GM23248 (cell line): ENCODE results near the gene ZEB2. TPM values are rescaled to one million over a fixed set of nuclear protein-coding genes. Genes with fewer than 3 reads are reported as not detected.

ENCODE experiments used
- DNase-seq: peaks from one replicate; pipeline ENCODE4 v3.0.0-alpha.2; 2015
- H2AFZ ChIP-seq: fragments of 200-600 bp; sonication (generic); 2 replicates; pipeline ENCODE4 v1.6.1; 2016; ENCODE audit warnings: antibody characterized with exemption
- H3F3A ChIP-seq: fragments of 200-600 bp; sonication (generic); 2 replicates; pipeline ENCODE4 v1.6.1; 2016; ENCODE audit warnings: mild to moderate bottlenecking, antibody characterized with exemption, mixed run types; ENCODE audit not compliant: insufficient read depth
- H3K27ac ChIP-seq: fragments of 200-600 bp; sonication (generic); 2 replicates; pipeline ENCODE4 v1.5.1; 2016; ENCODE audit warnings: mild to moderate bottlenecking
- H3K27me3 ChIP-seq: fragments of 200-600 bp; sonication (generic); replicated peaks from 2 replicates; pipeline ENCODE4 v1.6.1; 2016; ENCODE audit warnings: mild to moderate bottlenecking; ENCODE audit not compliant: insufficient read depth
- H3K36me3 ChIP-seq: fragments of 200-600 bp; sonication (generic); 2 replicates; pipeline ENCODE4 v1.6.1; 2016; ENCODE audit warnings: low read depth, mild to moderate bottlenecking
- H3K4me1 ChIP-seq: fragments of 200-600 bp; sonication (generic); 2 replicates; pipeline ENCODE4 v1.6.1; 2016; ENCODE audit warnings: mild to moderate bottlenecking; ENCODE audit not compliant: insufficient read depth
- H3K4me2 ChIP-seq: fragments of 200-600 bp; sonication (generic); one replicate; pipeline ENCODE4 v1.6.1; 2016; ENCODE audit warnings: mild to moderate bottlenecking; ENCODE audit not compliant: unreplicated experiment
- H3K4me3 ChIP-seq: fragments of 200-600 bp; sonication (generic); 2 replicates; pipeline ENCODE4 v1.5.1; 2016; ENCODE audit warnings: mild to moderate bottlenecking
- H3K79me2 ChIP-seq: fragments of 200-600 bp; sonication (generic); 2 replicates; pipeline ENCODE4 v1.6.1; 2016; ENCODE audit warnings: mild to moderate bottlenecking; ENCODE audit not compliant: insufficient read depth
- H3K9ac ChIP-seq: fragments of 200-600 bp; sonication (generic); 2 replicates; pipeline ENCODE4 v1.6.1; 2016; ENCODE audit warnings: mild to moderate bottlenecking
- H3K9me2 ChIP-seq: fragments of 200-600 bp; sonication (generic); 2 replicates; pipeline ENCODE4 v1.6.1; 2016; ENCODE audit warnings: mixed run types, mild to moderate bottlenecking, moderate library complexity; ENCODE audit not compliant: insufficient read depth
- H3K9me3 ChIP-seq: fragments of 200-600 bp; sonication (generic); one replicate; pipeline ENCODE4 v1.6.1; 2017; ENCODE audit warnings: low read depth
- H4K20me1 ChIP-seq: fragments of 200-600 bp; sonication (generic); 2 replicates; pipeline ENCODE4 v1.6.0; 2016; ENCODE audit not compliant: insufficient read depth
- EZH2 ChIP-seq: fragments of 200-600 bp; sonication (generic); IDR thresholded peaks from 2 replicates; pipeline ENCODE4 v1.6.1; 2018; ENCODE audit warnings: antibody characterized with exemption, mild to moderate bottlenecking; ENCODE audit not compliant: insufficient read depth, poor library complexity, severe bottlenecking
- EZH2phosphoT487 ChIP-seq: fragments of 200-600 bp; sonication (generic); IDR thresholded peaks from 2 replicates; pipeline ENCODE4 v1.6.1; 2018; ENCODE audit warnings: antibody characterized with exemption, moderate library complexity, mild to moderate bottlenecking, low read depth; ENCODE audit not compliant: insufficient read depth
- WGBS, 2 experiments: methylation state at CpG; one replicate each; pipeline ENCODE4 v1.1.6; 2015 to 2017; ENCODE audit warnings: low lambda C conversion rate in 2 of 2, low coverage in 1 of 2; ENCODE audit errors: missing lambda C conversion rate in 2 of 2; 5-methylcytosine and 5-hydroxymethylcytosine counted together
- in situ Hi-C: fragments of 300-500 bp; cut with MboI; formaldehyde crosslinking; loops from 2 replicates; pipeline ENCODE4 v1.15.0; 2020
- polyA plus RNA-seq: library from polyadenylated mRNA; unstranded; fragments of >200 nt; fragmentation: Nextera tagmentation; extraction: Ambion mirVana; gene quantifications from 2 replicates; pipeline ENCODE4 v1.2.1, GENCODE V29; 2016
- total RNA-seq: library from RNA; depleted of rRNA; stranded (reverse); fragments of >200 nt; shearing (Covaris generic); gene quantifications from 2 replicates; pipeline ENCODE4 v1.2.3, GENCODE V29; 2014

ZEB2 gene
- total and polyA plus RNA-seq, 2 experiments from 2014 or later, result 26.2 to 46.8 TPM

DNA sequence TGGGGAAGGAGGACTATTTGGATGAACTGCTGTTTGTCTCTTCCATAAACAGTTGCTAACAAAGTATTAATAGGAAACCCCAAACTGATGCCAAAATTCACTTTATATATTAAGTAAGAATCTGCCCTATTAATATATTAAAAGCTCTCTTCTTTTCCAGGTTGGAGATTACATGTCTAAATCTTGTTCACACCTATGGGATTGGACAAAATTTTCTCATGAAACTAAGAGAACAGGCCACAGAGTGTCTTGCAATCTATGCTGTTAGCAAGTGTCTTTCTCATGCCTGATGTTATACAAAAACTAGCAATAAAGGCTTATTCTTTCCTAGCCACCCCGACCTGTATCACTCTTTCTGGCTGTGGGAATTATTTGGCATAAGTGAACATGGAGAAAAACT, 18.3 kb downstream of the ZEB2 start:
- Histone ChIP-seq H3K27ac (no peak overlapping the region), H3K9me3 (no peaks in the 10 kb centered on the region), H3K79me2 (peaks cover 93% of the 10 kb centered on the region), H3K9me2 (no peaks in the 10 kb centered on the region), H3K36me3 (peaks cover 7% of the 10 kb centered on the region; the same call in 1 of the 2 replicates), H3K4me3 (no peak overlapping the region), H2AFZ (no peak overlapping the region), H4K20me1 (no peaks in the 10 kb centered on the region), H3K4me1 (peaks cover 35% of the 10 kb centered on the region), H3K9ac (no peak overlapping the region), H3K4me2 (no peak overlapping the region), H3K27me3 (no peaks in the 10 kb centered on the region), H3F3A (peaks cover 30% of the 10 kb centered on the region)
- WGBS, 2 experiments, result 67 to 71% methylated on average over 1 of the region's 1 CpG
- in situ Hi-C loops, result no loop called here
- DNase-seq, result no peak
- TF ChIP-seq EZH2, result no peak
- TF ChIP-seq EZH2phosphoT487, result no peak

DNA sequence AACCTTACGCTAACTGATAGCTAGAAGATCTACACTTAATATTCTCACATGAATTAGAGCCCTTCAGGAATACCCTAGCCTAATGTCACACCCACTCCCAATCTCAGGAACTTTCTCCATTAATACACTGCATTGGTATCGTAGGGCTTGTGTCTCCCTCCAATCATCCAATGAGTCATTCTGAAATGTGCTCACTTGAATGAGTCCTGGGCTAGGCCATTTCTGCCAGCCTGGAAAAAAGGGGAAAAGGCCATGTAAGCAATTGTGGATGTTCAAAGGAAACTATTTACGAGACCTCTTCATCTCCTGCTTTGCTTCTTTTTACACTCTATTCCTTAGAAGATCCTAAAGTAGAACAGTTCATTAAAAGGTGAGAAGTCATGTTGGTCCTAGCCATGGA, 18.8 kb downstream of the ZEB2 start:
- DNase-seq, result peak; percentile 45

GRCh38 chr2:144500563-144500962, 19.4 kb downstream of the ZEB2 start:
- no peak for DNase-seq
- TF ChIP-seq EZH2, result no peak
- TF ChIP-seq EZH2phosphoT487, result no peak
- 98 to 100% methylated on average over 2 of the region's 2 CpGs for WGBS, 2 experiments
- no peak overlapping the region for H3K27ac ChIP-seq
- peaks cover 93% of the 10 kb centered on the region for H3K79me2 ChIP-seq
- in situ Hi-C loops, result no loop called here
- peaks cover 7% of the 10 kb centered on the region; the same call in 1 of the 2 replicates for H3K36me3 ChIP-seq
- H3F3A ChIP-seq, result peaks cover 29% of the 10 kb centered on the region
- no peak overlapping the region for H3K4me3 ChIP-seq
- no peaks in the 10 kb centered on the region for H3K9me2 ChIP-seq
- H3K4me2 ChIP-seq, result no peak overlapping the region
- peaks cover 35% of the 10 kb centered on the region for H3K4me1 ChIP-seq
- H4K20me1 ChIP-seq, result no peaks in the 10 kb centered on the region
- no peak overlapping the region for H2AFZ ChIP-seq
- H3K9me3 ChIP-seq, result no peaks in the 10 kb centered on the region
- no peaks in the 10 kb centered on the region for H3K27me3 ChIP-seq
- no peak overlapping the region for H3K9ac ChIP-seq

More for the DNA sequence above, 18.8 kb downstream of the ZEB2 start:
- H3K4me1 ChIP-seq, result peaks cover 35% of the 10 kb centered on the region
- H3K4me3 ChIP-seq, result no peak overlapping the region
- H3K27me3 ChIP-seq, result no peaks in the 10 kb centered on the region
- peaks cover 93% of the 10 kb centered on the region for H3K79me2 ChIP-seq
- 86 to 87% methylated on average over 3 of the region's 3 CpGs for WGBS, 2 experiments
- H3K9me3 ChIP-seq, result no peaks in the 10 kb centered on the region
- TF ChIP-seq EZH2phosphoT487 (no peak), EZH2 (no peak)
- no peak overlapping the region for H3K4me2 ChIP-seq
- H3K9me2 ChIP-seq, result no peaks in the 10 kb centered on the region
- in situ Hi-C loops, result no loop called here
- H3K36me3 ChIP-seq, result peaks cover 7% of the 10 kb centered on the region; the same call in 1 of the 2 replicates
- H3F3A ChIP-seq, result peaks cover 29% of the 10 kb centered on the region
- H3K27ac ChIP-seq, result no peak overlapping the region
- H3K9ac ChIP-seq, result no peak overlapping the region
- no peaks in the 10 kb centered on the region for H4K20me1 ChIP-seq
- no peak overlapping the region for H2AFZ ChIP-seq

DNA sequence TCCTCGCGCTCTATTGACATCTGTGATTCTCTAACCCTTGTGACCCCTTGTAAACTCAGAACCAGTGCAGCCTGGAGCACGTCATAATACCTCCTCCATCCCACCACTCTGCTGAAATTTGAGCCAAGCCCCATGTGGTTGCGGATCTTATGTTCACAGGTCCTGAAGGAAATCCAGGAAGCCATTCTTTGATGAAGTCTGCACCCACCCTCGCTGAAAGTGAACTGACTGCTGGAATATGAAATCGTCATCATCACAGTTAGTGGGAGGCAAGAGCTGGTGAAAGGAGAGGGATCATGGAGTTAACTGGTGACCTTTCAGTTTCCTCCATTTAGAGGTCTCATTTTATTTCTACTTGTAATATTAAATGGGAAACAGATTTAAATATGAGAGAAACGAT, 21.6 kb downstream of the ZEB2 start:
- Histone ChIP-seq H3K4me1 (peaks cover 26% of the 10 kb centered on the region), H3K4me2 (no peak overlapping the region), H4K20me1 (no peaks in the 10 kb centered on the region), H3K9me2 (no peaks in the 10 kb centered on the region), H3K9ac (no peak overlapping the region), H3K27ac (no peak overlapping the region), H3F3A (peaks cover 13% of the 10 kb centered on the region; the same call in 1 of the 2 replicates), H2AFZ (no peak overlapping the region), H3K27me3 (no peaks in the 10 kb centered on the region), H3K79me2 (peaks cover 96% of the 10 kb centered on the region), H3K36me3 (peaks cover 4% of the 10 kb centered on the region; the same call in 1 of the 2 replicates), H3K4me3 (no peak overlapping the region), H3K9me3 (no peaks in the 10 kb centered on the region)
- no peak for DNase-seq
- in situ Hi-C loops, result no loop called here
- WGBS, 2 experiments, result 71 to 75% methylated on average over 7 of the region's 7 CpGs
- TF ChIP-seq EZH2 (no peak), EZH2phosphoT487 (no peak)

- peaks cover 96% of the 10 kb centered on the region for H3K79me2 ChIP-seq
- peaks cover 9% of the 10 kb centered on the region for H3K36me3 ChIP-seq
- in situ Hi-C loops, result no loop called here
- 98% methylated on average over 3 of the region's 3 CpGs for WGBS, 2 experiments
- H2AFZ ChIP-seq, result no peak overlapping the region
- H3K27ac ChIP-seq, result no peak overlapping the region
- H3K27me3 ChIP-seq, result no peaks in the 10 kb centered on the region
- H3K4me2 ChIP-seq, result no peak overlapping the region
- TF ChIP-seq EZH2phosphoT487 (no peak), EZH2 (no peak)
- no peak overlapping the region for H3K4me3 ChIP-seq
- H3K9ac ChIP-seq, result no peak overlapping the region
- peaks cover 13% of the 10 kb centered on the region; the same call in 1 of the 2 replicates for H3F3A ChIP-seq
- no peaks in the 10 kb centered on the region for H3K9me2 ChIP-seq
- no peaks in the 10 kb centered on the region for H4K20me1 ChIP-seq
- H3K9me3 ChIP-seq, result no peaks in the 10 kb centered on the region
- peaks cover 24% of the 10 kb centered on the region for H3K4me1 ChIP-seq
- DNase-seq, result no peak
These were observed 22.8 kb downstream of the ZEB2 start for GRCh38 chr2:144496977-144497598.
